ENCODE data around the gene ELP4.

- TF ChIP-seq ZNF133 (tag by site-specific recombination; IDR thresholded peaks at IDR 0.05): no peak
- TF ChIP-seq ZNF660 (tag by site-specific recombination; IDR thresholded peaks at IDR 0.05): no peak
- TF ChIP-seq CTCF (tag by site-specific recombination; IDR thresholded peaks at IDR 0.05): no peak
- no peak for TF ChIP-seq BCL11B (tag by site-specific recombination; IDR thresholded peaks at IDR 0.05; ENCODE audit: low read depth)
- TF ChIP-seq ZNF610 (tag by site-specific recombination; IDR thresholded peaks at IDR 0.05; ENCODE audit: borderline replicate concordance): no peak
- TF ChIP-seq YY1 (tag by site-specific recombination; IDR thresholded peaks at IDR 0.05): no peak
- TF ChIP-seq GFI1B (tag by site-specific recombination; IDR thresholded peaks at IDR 0.05): no peak
These were observed 316.4 kb downstream of the ELP4 start for GRCh38 chr11:31825838-31826484.

Measured in HEK293 (cell line).